Prostate gland (tissue), 2 donors: ENCODE measurements around the gene SOX1.

Source experiments
- POLR2AphosphoS5 ChIP-seq: sonication (generic); formaldehyde crosslinking; IDR thresholded peaks from one replicate; pipeline ENCODE4 v1.6.1; 2017; ENCODE audit warnings: antibody characterized with exemption
- TF ChIP-seq, protein P1 (sequence below), 4 experiments: fragments of 200-600 bp in 2 of 4; fragments of 450-650 bp in 2 of 4; sonication (generic) in 2 of 4; IDR thresholded peaks; 1 replicate in 3 of 4; 2 replicates in 1 of 4; pipeline ENCODE4 v1.5.1; 2016 to 2019; ENCODE audit warnings: antibody characterized with exemption in 4 of 4, mild to moderate bottlenecking in 2 of 4, moderate library complexity in 2 of 4

DNA sequence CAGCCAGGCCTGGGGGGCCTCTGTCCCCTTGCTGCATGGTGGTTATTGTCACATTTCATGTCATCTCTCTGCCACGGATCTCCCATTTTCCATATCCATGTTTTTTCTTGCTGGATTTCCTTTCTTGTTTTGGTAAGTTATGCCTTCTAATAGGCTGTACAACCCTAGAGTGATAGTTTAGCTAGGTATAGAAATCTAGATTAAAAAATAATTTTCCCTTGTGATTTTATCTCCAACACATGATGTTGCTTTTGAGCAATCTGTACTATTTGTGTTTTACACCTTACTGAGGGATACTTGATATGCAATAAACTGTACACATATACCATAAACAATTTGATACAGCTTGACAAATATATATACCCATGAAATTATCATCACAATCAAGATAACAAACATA lies 17.0 kb downstream of the SOX1 start:
- TF ChIP-seq, protein P1, sequence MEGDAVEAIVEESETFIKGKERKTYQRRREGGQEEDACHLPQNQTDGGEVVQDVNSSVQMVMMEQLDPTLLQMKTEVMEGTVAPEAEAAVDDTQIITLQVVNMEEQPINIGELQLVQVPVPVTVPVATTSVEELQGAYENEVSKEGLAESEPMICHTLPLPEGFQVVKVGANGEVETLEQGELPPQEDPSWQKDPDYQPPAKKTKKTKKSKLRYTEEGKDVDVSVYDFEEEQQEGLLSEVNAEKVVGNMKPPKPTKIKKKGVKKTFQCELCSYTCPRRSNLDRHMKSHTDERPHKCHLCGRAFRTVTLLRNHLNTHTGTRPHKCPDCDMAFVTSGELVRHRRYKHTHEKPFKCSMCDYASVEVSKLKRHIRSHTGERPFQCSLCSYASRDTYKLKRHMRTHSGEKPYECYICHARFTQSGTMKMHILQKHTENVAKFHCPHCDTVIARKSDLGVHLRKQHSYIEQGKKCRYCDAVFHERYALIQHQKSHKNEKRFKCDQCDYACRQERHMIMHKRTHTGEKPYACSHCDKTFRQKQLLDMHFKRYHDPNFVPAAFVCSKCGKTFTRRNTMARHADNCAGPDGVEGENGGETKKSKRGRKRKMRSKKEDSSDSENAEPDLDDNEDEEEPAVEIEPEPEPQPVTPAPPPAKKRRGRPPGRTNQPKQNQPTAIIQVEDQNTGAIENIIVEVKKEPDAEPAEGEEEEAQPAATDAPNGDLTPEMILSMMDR (IDR thresholded peaks at IDR 0.05), result no peak
- TF ChIP-seq POLR2AphosphoS5, result no peak
